ENCODE measurements around the gene PCDHGB4. TPM values are rescaled to one million over a fixed set of nuclear protein-coding genes. Genes with fewer than 3 reads are reported as not detected.
"Not testable (repeated sequence)": the region's sequence is repeated elsewhere in the genome, so short reads cannot be mapped to it uniquely, and the experiment has no call there.

The PCDHGB4 gene
- under 1 TPM in 1 of 2 experiments, not detected in 1; 0.07 TPM for total RNA-seq

DNA sequence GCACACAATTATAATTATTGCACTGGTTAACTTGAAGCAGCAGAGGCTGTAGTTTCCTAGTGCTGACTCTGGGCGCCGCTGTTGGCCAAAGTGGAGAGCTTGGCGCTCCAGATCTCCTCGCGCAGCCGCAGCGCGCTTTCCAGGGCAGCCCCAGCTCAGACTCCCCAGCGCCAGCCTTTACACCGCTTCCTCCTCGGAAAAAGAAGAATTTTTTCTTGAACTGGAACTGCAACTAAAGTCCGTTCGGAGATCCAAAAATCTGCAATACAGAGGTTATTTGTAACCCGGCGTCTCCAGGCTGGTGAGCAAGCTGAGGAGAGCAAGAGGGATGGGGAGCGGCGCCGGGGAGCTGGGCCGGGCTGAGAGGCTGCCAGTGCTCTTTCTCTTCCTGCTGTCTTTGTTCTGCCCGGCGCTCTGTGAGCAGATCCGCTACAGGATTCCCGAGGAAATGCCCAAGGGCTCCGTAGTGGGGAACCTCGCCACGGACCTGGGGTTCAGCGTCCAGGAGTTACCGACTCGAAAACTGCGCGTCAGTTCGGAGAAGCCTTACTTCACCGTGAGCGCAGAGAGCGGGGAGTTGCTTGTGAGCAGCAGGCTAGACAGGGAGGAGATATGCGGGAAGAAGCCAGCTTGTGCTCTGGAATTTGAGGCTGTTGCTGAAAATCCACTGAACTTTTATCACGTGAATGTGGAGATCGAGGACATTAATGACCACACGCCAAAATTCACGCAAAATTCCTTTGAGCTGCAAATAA is at the start of gene PCDHGB4:
PCDHGB4 (plus strand) TSS at position 142 of the 755 bp plus-strand sequence; CDS start at position 329, 187 bp downstream.
- intact Hi-C loops (cut with micrococcal nuclease); H3K4me1 Mint-ChIP-seq (ENCODE audit: low read depth); H3K27ac Mint-ChIP-seq; POLR2A ChIA-PET: not testable (repeated sequence)
- H3K36me3 Mint-ChIP-seq: peaks cover 26% of the 10 kb centered on the region
- peak; percentile 31 for DNase-seq
- peaks cover 23% of the 10 kb centered on the region for H3K9me3 Mint-ChIP-seq
- peak within 1 kb of the TSS; percentile 26 for H3K4me3 Mint-ChIP-seq
- H3K27me3 Mint-ChIP-seq: peaks cover 67% of the 10 kb centered on the region
- CTCF ChIA-PET: interaction anchor here (1.7 to 2.2 kb wide), 2 partner anchors 18 to 176 kb away, joined by 7 to 8 read pairs; partner anchors contain the start of gene PCDHGB3

DNA sequence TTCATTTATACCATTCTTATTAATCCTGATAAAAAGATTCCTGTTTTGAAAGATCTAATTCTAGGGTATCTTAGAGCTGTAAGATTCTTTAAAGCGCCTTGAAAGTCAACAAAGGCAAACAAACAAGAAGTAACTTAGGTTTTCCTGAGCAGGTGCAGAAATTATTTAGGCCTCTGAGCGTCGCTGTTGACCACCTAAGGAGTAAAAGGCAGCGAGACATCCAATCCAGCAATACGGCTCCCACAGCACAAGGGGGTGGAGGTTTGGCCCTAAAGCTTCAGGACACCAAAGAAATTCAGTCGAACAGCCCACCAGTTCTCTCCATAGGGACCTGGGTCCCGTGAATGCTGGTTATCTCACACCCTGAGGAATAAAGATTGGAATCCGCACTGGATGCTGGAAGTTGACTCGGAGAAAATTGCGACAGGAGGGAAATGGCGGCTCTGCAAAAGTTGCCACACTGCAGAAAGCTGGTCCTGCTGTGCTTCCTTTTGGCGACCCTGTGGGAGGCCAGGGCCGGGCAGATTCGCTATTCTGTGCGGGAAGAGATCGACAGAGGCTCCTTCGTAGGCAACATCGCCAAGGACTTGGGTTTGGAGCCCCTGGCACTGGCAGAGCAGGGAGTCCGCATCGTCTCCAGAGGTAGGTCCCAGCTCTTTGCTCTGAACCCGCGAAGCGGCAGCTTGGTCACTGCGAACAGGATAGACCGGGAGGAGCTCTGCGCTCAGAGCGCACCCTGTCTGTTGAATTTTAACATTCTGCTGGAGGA is 48.8 kb upstream of the PCDHGB4 start, which contains the start of gene PCDHGA2:
PCDHGA2 (plus strand) TSS at position 223 of the 769 bp plus-strand sequence.
- intact Hi-C loops (cut with micrococcal nuclease): no loop called here
- DNase-seq: no peak
- ChIA-PET POLR2A (no interaction called here), CTCF (interaction anchor here (0.8 to 1.8 kb wide), 6 partner anchors 8 to 225 kb away, joined by 3 to 6 read pairs (median 4); partner anchors contain the start of genes PCDHGA1 and TAF7)
- H3K9me3 Mint-ChIP-seq: peaks cover 50% of the 10 kb centered on the region
- no peak within 1 kb of the TSS for H3K27ac Mint-ChIP-seq
- peaks cover 55% of the 10 kb centered on the region for H3K27me3 Mint-ChIP-seq
- H3K4me3 Mint-ChIP-seq: no peak within 1 kb of the TSS
- H3K36me3 Mint-ChIP-seq: peaks cover 32% of the 10 kb centered on the region
- H3K4me1 Mint-ChIP-seq (ENCODE audit: low read depth): no peaks in the 10 kb centered on the region

DNA sequence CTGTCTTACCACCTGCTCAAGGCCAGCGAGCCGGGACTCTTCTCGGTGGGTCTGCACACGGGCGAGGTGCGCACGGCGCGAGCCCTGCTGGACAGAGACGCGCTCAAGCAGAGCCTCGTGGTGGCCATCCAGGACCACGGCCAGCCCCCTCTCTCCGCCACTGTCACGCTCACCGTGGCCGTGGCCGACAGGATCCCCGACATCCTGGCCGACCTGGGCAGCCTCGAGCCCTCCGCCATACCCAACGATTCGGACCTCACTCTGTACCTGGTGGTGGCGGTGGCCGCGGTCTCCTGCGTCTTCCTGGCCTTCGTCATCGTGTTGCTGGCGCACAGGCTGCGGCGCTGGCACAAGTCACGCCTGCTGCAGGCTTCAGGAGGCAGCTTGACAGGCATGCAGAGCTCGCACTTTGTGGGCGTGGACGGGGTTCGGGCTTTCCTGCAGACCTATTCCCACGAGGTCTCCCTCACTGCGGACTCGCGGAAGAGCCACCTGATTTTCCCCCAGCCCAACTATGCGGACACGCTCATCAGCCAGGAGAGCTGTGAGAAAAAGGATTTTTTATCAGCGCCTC is 46.6 kb upstream of the PCDHGB4 start:
- H3K9me3 Mint-ChIP-seq: peaks cover 58% of the 10 kb centered on the region
- peaks cover 29% of the 10 kb centered on the region for H3K36me3 Mint-ChIP-seq
- H3K4me1 Mint-ChIP-seq (ENCODE audit: low read depth); H3K4me3 Mint-ChIP-seq; POLR2A ChIA-PET; intact Hi-C loops (cut with micrococcal nuclease); DNase-seq; CTCF ChIA-PET; H3K27ac Mint-ChIP-seq: not testable (repeated sequence)
- peaks cover 56% of the 10 kb centered on the region for H3K27me3 Mint-ChIP-seq

DNA sequence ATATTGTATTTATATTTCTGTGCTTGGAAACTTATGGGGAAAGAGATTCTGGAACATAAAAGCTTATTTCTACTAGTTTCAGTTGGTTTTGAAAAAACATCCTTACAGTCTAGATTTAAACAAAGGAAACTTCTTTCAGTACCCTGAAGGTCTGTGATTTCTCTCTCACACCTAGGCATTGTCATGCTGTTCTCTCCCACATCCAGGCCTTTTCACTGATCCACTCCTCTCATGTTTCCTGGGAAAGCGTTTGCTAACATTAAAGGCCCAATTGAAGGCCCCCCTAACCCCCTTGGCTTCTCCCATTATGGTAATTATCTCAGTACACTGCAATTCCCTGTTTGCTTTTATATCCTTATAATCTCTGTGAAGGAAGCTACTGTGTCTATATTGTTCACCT is 44.7 kb upstream of the PCDHGB4 start:
- Mint-ChIP-seq H3K27ac (no peak overlapping the region), H3K9me3 (peaks cover 51% of the 10 kb centered on the region), H3K4me1 (ENCODE audit: low read depth) (no peaks in the 10 kb centered on the region), H3K4me3 (no peak overlapping the region), H3K36me3 (peaks cover 27% of the 10 kb centered on the region), H3K27me3 (peaks cover 47% of the 10 kb centered on the region)
- ChIA-PET CTCF (interaction anchor here (1.0 to 1.6 kb wide), 3 partner anchors 14 to 215 kb away, joined by 3 to 4 read pairs (median 4); no protein-coding TSS in a partner anchor), POLR2A (no interaction called here)
- no peak for DNase-seq
- intact Hi-C loops (cut with micrococcal nuclease): no loop called here

DNA sequence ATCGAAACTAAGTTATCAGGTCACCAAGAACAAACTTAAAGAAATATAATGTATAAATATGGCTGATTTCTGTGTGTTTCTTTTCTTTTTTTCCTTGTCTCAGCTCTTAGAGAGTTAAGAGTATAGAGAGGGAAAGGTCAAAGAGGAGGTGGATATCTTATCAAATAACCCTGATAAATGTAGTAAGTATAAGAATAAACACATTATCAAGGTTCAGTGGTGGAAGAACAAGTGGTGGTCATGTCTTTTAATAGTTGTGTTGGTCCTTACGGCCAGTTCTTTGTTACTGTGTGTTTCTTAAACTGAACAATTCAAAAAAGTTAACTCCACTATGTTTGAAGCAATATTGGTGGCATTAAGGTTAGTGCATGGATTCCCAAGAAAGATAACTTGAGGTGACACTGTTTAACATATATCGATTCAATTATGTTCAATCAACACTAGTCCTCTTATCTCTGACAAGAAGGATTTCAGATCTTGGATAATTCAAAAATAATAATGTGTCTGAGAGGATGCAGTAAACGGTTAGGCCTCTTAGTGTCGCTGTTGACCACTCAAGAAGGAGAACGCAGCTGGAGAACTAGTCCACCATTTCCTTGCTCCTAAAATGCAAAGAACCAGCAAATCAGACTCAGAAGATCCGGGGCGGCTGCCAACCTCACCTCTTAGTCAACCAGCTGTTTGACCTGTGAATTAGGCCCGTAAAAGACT is 44.1 kb upstream of the PCDHGB4 start, which contains the start of gene PCDHGA3:
PCDHGA3 (plus strand) TSS at position 588 of the 711 bp plus-strand sequence. CDS start 205 bp downstream, outside the sequence.
- H3K27me3 Mint-ChIP-seq: peaks cover 41% of the 10 kb centered on the region
- H3K36me3 Mint-ChIP-seq: peaks cover 21% of the 10 kb centered on the region
- H3K4me1 Mint-ChIP-seq (ENCODE audit: low read depth): no peaks in the 10 kb centered on the region
- peak; percentile 20 for DNase-seq
- CTCF ChIA-PET: interaction anchor here (1.0 to 1.6 kb wide), 3 partner anchors 14 to 214 kb away, joined by 3 to 4 read pairs (median 4); no protein-coding TSS in a partner anchor
- POLR2A ChIA-PET: no interaction called here
- no peak within 1 kb of the TSS for H3K27ac Mint-ChIP-seq
- no peak within 1 kb of the TSS for H3K4me3 Mint-ChIP-seq
- intact Hi-C loops (cut with micrococcal nuclease): no loop called here
- peaks cover 45% of the 10 kb centered on the region for H3K9me3 Mint-ChIP-seq

DNA sequence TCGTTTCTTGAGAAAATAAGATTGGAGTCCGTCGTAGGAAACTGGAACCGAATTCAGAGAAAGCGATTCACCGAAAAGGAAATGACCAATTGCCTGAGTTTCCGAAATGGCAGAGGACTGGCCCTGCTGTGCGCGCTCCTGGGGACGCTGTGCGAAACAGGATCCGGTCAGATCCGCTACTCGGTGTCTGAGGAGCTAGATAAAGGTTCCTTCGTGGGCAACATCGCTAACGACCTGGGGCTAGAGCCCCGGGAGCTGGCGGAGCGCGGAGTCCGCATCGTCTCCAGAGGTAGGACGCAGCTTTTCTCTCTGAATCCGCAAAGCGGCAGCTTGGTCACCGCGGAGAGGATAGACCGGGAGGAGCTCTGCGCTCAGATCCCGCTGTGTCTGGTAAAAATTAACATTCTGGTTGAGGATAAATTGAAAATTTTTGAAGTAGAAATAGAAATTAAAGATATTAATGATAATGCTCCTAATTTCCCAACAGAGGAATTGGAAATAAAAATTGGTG is 43.5 kb upstream of the PCDHGB4 start:
- Mint-ChIP-seq H3K9me3 (peaks cover 39% of the 10 kb centered on the region), H3K4me3 (no peak overlapping the region), H3K27me3 (peaks cover 40% of the 10 kb centered on the region), H3K4me1 (ENCODE audit: low read depth) (no peaks in the 10 kb centered on the region), H3K27ac (no peak overlapping the region), H3K36me3 (peaks cover 20% of the 10 kb centered on the region)
- intact Hi-C loops (cut with micrococcal nuclease): no loop called here
- ChIA-PET POLR2A (no interaction called here), CTCF (interaction anchor here (1.1 to 1.6 kb wide), 2 partner anchors 21 to 214 kb away, joined by 3 to 4 read pairs; no protein-coding TSS in a partner anchor)
- no peak for DNase-seq

DNA sequence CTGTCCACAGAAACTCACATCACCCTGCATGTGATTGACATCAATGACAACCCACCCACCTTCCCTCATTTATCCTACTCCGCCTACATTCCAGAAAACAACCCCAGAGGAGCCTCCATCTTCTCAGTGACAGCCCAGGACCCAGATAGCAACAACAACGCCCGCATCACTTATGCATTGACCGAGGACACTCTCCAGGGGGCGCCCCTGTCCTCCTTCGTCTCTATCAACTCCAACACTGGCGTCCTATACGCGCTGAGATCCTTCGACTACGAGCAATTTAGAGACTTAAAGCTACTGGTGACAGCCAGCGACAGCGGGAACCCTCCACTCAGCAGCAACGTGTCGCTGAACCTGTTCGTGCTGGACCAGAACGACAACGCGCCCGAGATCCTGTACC is 42.2 kb upstream of the PCDHGB4 start:
- peaks cover 28% of the 10 kb centered on the region for H3K9me3 Mint-ChIP-seq
- no peak overlapping the region for H3K27ac Mint-ChIP-seq
- no peak overlapping the region for H3K4me3 Mint-ChIP-seq
- no peaks in the 10 kb centered on the region for H3K4me1 Mint-ChIP-seq (ENCODE audit: low read depth)
- ChIA-PET POLR2A (no interaction called here), CTCF (no interaction called here)
- H3K27me3 Mint-ChIP-seq: peaks cover 35% of the 10 kb centered on the region
- intact Hi-C loops (cut with micrococcal nuclease): no loop called here
- no peak for DNase-seq
- peaks cover 17% of the 10 kb centered on the region for H3K36me3 Mint-ChIP-seq

DNA sequence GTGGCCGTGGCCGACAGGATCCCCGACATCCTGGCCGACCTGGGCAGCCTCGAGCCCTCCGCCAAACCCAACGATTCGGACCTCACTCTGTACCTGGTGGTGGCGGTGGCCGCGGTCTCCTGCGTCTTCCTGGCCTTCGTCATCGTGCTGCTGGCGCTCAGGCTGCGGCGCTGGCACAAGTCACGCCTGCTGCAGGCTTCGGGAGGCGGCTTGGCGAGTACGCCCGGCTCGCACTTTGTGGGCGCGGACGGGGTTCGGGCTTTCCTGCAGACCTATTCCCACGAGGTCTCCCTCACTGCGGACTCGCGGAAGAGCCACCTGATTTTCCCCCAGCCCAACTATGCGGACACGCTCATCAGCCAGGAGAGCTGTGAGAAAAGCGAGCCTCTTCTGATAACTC is 41.5 kb upstream of the PCDHGB4 start:
- H3K4me1 Mint-ChIP-seq (ENCODE audit: low read depth); POLR2A ChIA-PET; H3K27ac Mint-ChIP-seq; DNase-seq; intact Hi-C loops (cut with micrococcal nuclease); H3K4me3 Mint-ChIP-seq: not testable (repeated sequence)
- CTCF ChIA-PET: interaction anchor here (1.0 kb wide), 1 partner anchor 11 kb away, joined by 3 read pairs; no protein-coding TSS in a partner anchor
- peaks cover 28% of the 10 kb centered on the region for H3K9me3 Mint-ChIP-seq
- H3K36me3 Mint-ChIP-seq: peaks cover 17% of the 10 kb centered on the region
- peaks cover 41% of the 10 kb centered on the region for H3K27me3 Mint-ChIP-seq

DNA sequence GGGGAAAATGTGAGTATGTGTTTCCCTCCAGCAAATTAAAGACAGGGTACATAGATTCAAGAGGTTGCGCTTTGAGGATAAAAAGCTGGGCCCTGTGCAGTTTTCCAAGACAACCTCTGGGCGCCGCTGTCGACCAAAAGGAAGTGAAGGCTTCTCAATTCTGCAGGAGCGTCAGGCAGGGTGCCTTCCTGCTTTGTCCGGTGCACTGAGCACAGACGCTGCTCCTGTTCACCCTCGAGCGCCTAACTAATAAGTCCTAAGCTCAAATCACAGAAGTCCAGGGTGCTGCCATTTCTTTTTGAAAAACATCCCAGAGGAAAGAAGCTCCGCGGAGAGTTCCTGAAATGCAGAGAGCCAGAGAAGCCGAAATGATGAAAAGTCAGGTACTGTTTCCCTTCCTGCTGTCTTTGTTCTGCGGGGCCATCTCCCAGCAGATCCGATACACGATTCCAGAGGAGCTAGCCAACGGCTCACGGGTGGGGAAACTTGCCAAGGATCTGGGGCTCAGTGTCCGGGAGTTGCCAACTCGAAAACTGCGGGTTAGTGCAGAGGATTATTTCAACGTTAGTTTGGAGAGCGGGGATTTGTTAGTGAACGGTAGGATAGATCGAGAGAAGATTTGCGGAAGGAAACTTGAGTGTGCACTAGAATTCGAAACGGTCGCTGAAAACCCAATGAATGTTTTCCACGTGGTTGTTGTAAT is 37.4 kb upstream of the PCDHGB4 start, which contains the start of gene PCDHGB1:
PCDHGB1 (plus strand) TSS at position 183 of the 703 bp plus-strand sequence; CDS start at position 345, 162 bp downstream.
- intact Hi-C loops (cut with micrococcal nuclease): no loop called here
- DNase-seq: peak; percentile 51
- no peaks in the 10 kb centered on the region for H3K4me1 Mint-ChIP-seq (ENCODE audit: low read depth)
- peaks cover 15% of the 10 kb centered on the region for H3K9me3 Mint-ChIP-seq
- H3K27me3 Mint-ChIP-seq: peaks cover 40% of the 10 kb centered on the region
- ChIA-PET CTCF (interaction anchor here (1.0 to 2.3 kb wide), 8 partner anchors 10 to 178 kb away, joined by 3 to 9 read pairs (median 6); partner anchors contain the start of genes PCDHGA1, PCDHGB2 and TAF7), POLR2A (no interaction called here)
- peaks cover 13% of the 10 kb centered on the region for H3K36me3 Mint-ChIP-seq
- H3K4me3 Mint-ChIP-seq: peak within 1 kb of the TSS; percentile 45
- H3K27ac Mint-ChIP-seq: no peak within 1 kb of the TSS

DNA sequence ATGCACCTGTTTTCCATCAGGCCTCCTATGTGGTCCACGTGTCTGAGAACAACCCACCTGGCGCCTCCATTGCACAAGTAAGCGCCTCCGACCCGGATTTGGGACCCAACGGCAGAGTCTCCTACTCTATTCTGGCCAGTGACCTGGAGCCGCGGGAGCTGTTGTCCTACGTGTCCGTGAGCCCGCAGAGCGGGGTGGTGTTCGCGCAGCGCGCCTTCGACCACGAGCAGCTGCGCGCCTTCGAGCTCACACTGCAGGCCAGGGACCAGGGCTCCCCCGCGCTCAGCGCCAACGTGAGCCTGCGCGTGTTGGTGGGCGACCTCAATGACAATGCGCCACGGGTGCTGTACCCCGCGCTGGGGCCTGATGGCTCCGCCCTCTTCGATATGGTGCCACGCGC is 35.9 kb upstream of the PCDHGB4 start:
- H3K4me1 Mint-ChIP-seq (ENCODE audit: low read depth): no peaks in the 10 kb centered on the region
- peaks cover 7% of the 10 kb centered on the region for H3K36me3 Mint-ChIP-seq
- CTCF ChIA-PET: interaction anchor here (1.0 to 2.3 kb wide), 3 partner anchors 18 to 198 kb away, joined by 3 to 9 read pairs (median 5); partner anchors contain the start of gene PCDHGA1
- H3K27ac Mint-ChIP-seq: no peak overlapping the region
- no peak for DNase-seq
- intact Hi-C loops (cut with micrococcal nuclease): no loop called here
- no peak overlapping the region for H3K4me3 Mint-ChIP-seq
- peaks cover 16% of the 10 kb centered on the region for H3K9me3 Mint-ChIP-seq
- POLR2A ChIA-PET: no interaction called here
- peaks cover 47% of the 10 kb centered on the region for H3K27me3 Mint-ChIP-seq

Measured in activated CD4-positive, alpha-beta memory T cell treated with anti-CD3 and anti-CD28 coated beads for 36 hours (primary cell).